Brain pericyte (primary cell): ENCODE measurements around the gene TFB1M.
"Not testable (repeated sequence)": the region's sequence is repeated elsewhere in the genome, so short reads cannot be mapped to it uniquely, and the experiment has no call there.

ENCODE experiments used
- DNase-seq: peaks from one replicate; pipeline ENCODE4 v3.0.0-alpha.2; 2012; ENCODE audit warnings: low read depth, low spot score

The TFB1M gene

GRCh38 chr6:155303361-155303870 lies 10.9 kb downstream of the TFB1M start:
- DNase-seq, result no peak

- peak; percentile 18 for DNase-seq
Measured at GRCh38 chr6:155301867-155302266, 12.4 kb downstream of the TFB1M start.

GRCh38 chr6:155297669-155298068 lies 16.6 kb downstream of the TFB1M start:
- no peak for DNase-seq

- DNase-seq, result no peak
Measured at GRCh38 chr6:155292711-155293110, 21.6 kb downstream of the TFB1M start.

GRCh38 chr6:155291291-155291690 lies 23.0 kb downstream of the TFB1M start:
- DNase-seq, result no peak

GRCh38 chr6:155290491-155290890 lies 23.8 kb downstream of the TFB1M start:
- DNase-seq, result no peak

GRCh38 chr6:155287762-155288161 lies 26.5 kb downstream of the TFB1M start:
- DNase-seq, result no peak

GRCh38 chr6:155284775-155285174 lies 29.5 kb downstream of the TFB1M start:
- DNase-seq, result no peak

- DNase-seq, result no peak
Measured at GRCh38 chr6:155278319-155279049, 35.8 kb downstream of the TFB1M start.

- no peak for DNase-seq
Measured at GRCh38 chr6:155276638-155277037, 37.6 kb downstream of the TFB1M start.

GRCh38 chr6:155275808-155276480 lies 38.3 kb downstream of the TFB1M start:
- no peak for DNase-seq

GRCh38 chr6:155274533-155274932 lies 39.8 kb downstream of the TFB1M start:
- no peak for DNase-seq

GRCh38 chr6:155274106-155274505 lies 40.2 kb downstream of the TFB1M start:
- DNase-seq, result no peak

GRCh38 chr6:155273431-155273830 lies 40.9 kb downstream of the TFB1M start:
- DNase-seq, result peak; percentile 85

- DNase-seq, result no peak
Measured at GRCh38 chr6:155272353-155273232, 41.7 kb downstream of the TFB1M start.

GRCh38 chr6:155271145-155271544 lies 43.1 kb downstream of the TFB1M start:
- no peak for DNase-seq

GRCh38 chr6:155270561-155271091 lies 43.7 kb downstream of the TFB1M start:
- no peak for DNase-seq

GRCh38 chr6:155269765-155270164 lies 44.5 kb downstream of the TFB1M start:
- no peak for DNase-seq

- not testable (repeated sequence) for DNase-seq
Measured at GRCh38 chr6:155268088-155268867, 46.0 kb downstream of the TFB1M start.

GRCh38 chr6:155267411-155267810 lies 46.9 kb downstream of the TFB1M start:
- no peak for DNase-seq
